Esophagus squamous epithelium (tissue), 5 donors: ENCODE measurements around the gene UBE2I. TPM values are rescaled to one million over a fixed set of nuclear protein-coding genes. Genes with fewer than 3 reads are reported as not detected.
A peak's percentile ranks its signal among the peaks of the same experiment; 100 is the strongest.

ENCODE experiments used
- DNase-seq: peaks from one replicate; lab custom pipeline; 2025; lab: John Stamatoyannopoulos, UW
- H3K27ac ChIP-seq, 4 donors: fragments of 200-600 bp; sonication (generic); one replicate each; pipeline ENCODE4 v1.5.1; 2016 to 2019; ENCODE audit warnings: mild to moderate bottlenecking in 1 of 4
- H3K27me3 ChIP-seq, 4 donors: fragments of 200-600 bp; sonication (generic); 1 replicate in 3 of 4; 2 replicates in 1 of 4; pipeline versions ENCODE4 v1.5.1 to v1.6.0; 2017 to 2021; ENCODE audit warnings: antibody characterized with exemption in 1 of 4
- H3K36me3 ChIP-seq, 3 donors: fragments of 200-600 bp; sonication (generic); one replicate each; pipeline ENCODE4 v1.5.1; 2016 to 2019
- H3K4me1 ChIP-seq, 3 donors: fragments of 200-600 bp; sonication (generic); one replicate each; pipeline ENCODE4 v1.5.1; 2017 to 2019
- H3K4me3 ChIP-seq, 4 donors: fragments of 200-600 bp; sonication (generic); 1 replicate in 3 of 4; 2 replicates in 1 of 4; pipeline ENCODE4 v1.5.1; 2016 to 2019; ENCODE audit warnings: mild to moderate bottlenecking in 2 of 4, moderate library complexity in 1 of 4
- H3K9me3 ChIP-seq, 3 donors: fragments of 200-600 bp; sonication (generic); one replicate each; pipeline ENCODE4 v1.5.1; 2016 to 2019
- POLR2A ChIP-seq, 4 donors: fragments of 450-650 bp; IDR thresholded peaks; one replicate each; pipeline ENCODE4 v1.6.1; 2017; ENCODE audit warnings: antibody characterized with exemption in 4 of 4, mild to moderate bottlenecking in 4 of 4, moderate library complexity in 3 of 4
- WGBS, 2 donors: methylation state at CpG; one replicate each; pipeline ENCODE4 v1.1.5; 2018; 5-methylcytosine and 5-hydroxymethylcytosine counted together
- intact Hi-C: fragments of 100-400 bp; cut with DNase I; formaldehyde crosslinking; loops from one replicate; pipeline ENCODE4 v1.15.0; 2022
- total RNA-seq, 4 donors: library from RNA; depleted of rRNA; stranded (reverse); fragments of >200 nt; gene quantifications; one replicate each; pipeline ENCODE4 v1.1.0, GENCODE V29; 2016
- TF ChIP-seq, protein P1 (sequence below), 6 experiments: fragments of 450-650 bp in 4 of 6; fragments of 200-600 bp in 2 of 6; sonication (generic) in 2 of 6; IDR thresholded peaks; one replicate each; pipeline ENCODE4 v1.5.1; 2016 to 2019; ENCODE audit warnings: antibody characterized with exemption in 6 of 6, mild to moderate bottlenecking in 4 of 6, moderate library complexity in 4 of 6
- donor health status: DM: yes; HTN: yes; CAD: no.

The UBE2I gene
- total RNA-seq, 4 donors from 2014 or later: 31.8 to 88.1 (median 76.3) TPM

DNA sequence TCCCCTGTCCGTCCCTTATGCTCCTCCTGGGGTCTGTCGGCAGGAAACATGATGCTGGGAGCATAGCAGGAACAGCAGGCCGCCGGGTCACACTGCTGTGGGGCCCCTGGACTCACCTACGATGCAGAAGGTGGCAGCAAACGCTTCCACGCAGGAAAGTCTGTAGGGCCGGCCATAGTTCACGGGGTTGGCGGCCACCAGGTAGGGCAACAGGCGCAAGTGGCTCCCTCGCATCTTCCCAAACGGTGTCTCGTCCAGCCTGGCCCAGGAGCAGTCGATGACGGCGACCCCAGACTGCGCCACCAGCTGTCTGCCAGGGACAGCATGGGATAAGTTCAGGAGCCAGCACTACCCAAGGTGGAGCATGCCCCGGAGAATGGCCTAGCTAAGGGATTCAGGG lies 41.3 kb downstream of the UBE2I start:
- peak overlapping the region in 3 of 4 donors; percentile 73 to 83 (median 80) for H3K27ac ChIP-seq
- 89% methylated on average over 1 of the region's 19 CpGs; no CpG with 5 or more reads in 1 of the 2 donors for WGBS, 2 donors
- no peak for DNase-seq

DNA sequence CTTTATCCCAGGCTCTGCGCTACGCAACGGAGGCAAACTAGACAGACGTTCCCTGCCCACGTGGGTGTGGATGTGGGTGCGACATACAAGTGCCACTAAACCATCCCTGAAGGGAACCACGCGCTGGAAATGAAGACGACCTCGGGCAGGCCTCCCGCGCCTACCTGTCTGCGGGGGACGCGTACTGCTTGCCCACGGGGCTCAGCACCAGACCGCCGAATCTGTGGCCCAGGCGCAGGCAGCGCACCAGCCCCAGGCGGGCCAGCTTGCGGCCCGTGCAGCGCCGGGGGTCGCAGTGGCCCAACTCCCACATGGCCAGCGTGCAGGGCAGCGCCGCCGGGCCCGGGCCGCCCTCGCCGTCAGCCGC lies 41.8 kb downstream of the UBE2I start:
- peak overlapping the region; percentile 73 to 83 (median 76) for H3K27ac ChIP-seq
- no peak for TF ChIP-seq POLR2A (IDR thresholded peaks at IDR 0.05)
- TF ChIP-seq, protein P1, sequence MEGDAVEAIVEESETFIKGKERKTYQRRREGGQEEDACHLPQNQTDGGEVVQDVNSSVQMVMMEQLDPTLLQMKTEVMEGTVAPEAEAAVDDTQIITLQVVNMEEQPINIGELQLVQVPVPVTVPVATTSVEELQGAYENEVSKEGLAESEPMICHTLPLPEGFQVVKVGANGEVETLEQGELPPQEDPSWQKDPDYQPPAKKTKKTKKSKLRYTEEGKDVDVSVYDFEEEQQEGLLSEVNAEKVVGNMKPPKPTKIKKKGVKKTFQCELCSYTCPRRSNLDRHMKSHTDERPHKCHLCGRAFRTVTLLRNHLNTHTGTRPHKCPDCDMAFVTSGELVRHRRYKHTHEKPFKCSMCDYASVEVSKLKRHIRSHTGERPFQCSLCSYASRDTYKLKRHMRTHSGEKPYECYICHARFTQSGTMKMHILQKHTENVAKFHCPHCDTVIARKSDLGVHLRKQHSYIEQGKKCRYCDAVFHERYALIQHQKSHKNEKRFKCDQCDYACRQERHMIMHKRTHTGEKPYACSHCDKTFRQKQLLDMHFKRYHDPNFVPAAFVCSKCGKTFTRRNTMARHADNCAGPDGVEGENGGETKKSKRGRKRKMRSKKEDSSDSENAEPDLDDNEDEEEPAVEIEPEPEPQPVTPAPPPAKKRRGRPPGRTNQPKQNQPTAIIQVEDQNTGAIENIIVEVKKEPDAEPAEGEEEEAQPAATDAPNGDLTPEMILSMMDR (IDR thresholded peaks at IDR 0.05): no peak
- H3K4me3 ChIP-seq: peak overlapping the region; percentile 87 to 99 (median 92)
- WGBS, 2 donors: 2% methylated on average over 12 of the region's 35 CpGs; no CpG with 5 or more reads in 1 of the 2 donors
- no peak for DNase-seq
- H3K36me3 ChIP-seq: peaks cover 4 to 30% (median 9%) of the 10 kb centered on the region in 3 donors
- intact Hi-C loops: no loop called here
- H3K27me3 ChIP-seq: no peaks in the 10 kb centered on the region
- no peaks in the 10 kb centered on the region for H3K9me3 ChIP-seq
- H3K4me1 ChIP-seq: peaks cover 22 to 87% (median 27%) of the 10 kb centered on the region in 3 donors

More for the DNA sequence above, 41.3 kb downstream of the UBE2I start:
- intact Hi-C loops: no loop called here
- no peaks in the 10 kb centered on the region for H3K9me3 ChIP-seq
- no peak for TF ChIP-seq POLR2A (IDR thresholded peaks at IDR 0.05)
- TF ChIP-seq, protein P1 (IDR thresholded peaks at IDR 0.05): no peak
- H3K36me3 ChIP-seq: peaks cover 4 to 30% (median 9%) of the 10 kb centered on the region in 3 donors
- H3K4me3 ChIP-seq: peak overlapping the region; percentile 87 to 99 (median 92)
- peaks cover 22 to 83% (median 27%) of the 10 kb centered on the region in 3 donors for H3K4me1 ChIP-seq
- no peaks in the 10 kb centered on the region for H3K27me3 ChIP-seq

DNA sequence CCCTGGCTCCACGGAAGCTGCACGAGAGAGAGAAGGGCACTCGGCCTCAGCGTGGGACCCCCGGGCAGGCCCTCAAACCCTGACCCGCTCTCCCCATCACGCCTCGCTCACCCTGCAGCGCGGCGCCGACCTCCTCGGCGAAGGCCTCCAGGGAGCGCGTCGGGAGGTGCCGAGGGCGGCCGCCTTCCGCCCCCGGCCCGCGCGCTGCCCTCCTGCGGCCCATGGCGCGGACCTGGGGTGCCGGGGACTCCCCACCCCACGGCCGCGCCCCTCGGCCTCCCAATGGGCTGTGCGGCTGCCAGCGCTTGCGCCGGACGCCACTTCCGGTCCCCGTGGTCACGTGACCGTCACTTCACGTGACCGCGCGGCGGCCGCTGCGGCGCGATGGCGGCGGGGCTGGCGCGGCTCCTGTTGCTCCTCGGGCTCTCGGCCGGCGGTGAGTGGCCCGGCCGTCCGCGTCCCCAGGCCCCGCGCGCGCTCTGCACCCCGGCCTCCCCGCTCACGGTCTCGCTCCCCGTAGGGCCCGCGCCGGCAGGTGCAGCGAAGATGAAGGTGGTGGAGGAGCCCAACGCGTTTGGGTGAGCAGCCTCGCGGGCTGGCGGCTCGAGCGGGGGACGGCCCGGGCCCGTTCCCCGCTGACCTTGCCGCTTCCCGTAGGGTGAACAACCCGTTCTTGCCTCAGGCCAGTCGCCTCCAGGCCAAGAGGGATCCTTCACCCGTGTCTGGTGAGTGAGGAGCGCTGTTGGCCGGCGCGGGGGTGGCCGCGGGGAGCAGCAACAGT lies 42.3 kb downstream of the UBE2I start, which contains the start of the genes GNPTG and TSR3:
TSS of gene GNPTG (plus strand) at position 350 of the 781 bp plus-strand sequence. CDS start at position 385, 35 bp downstream.
TSS of gene TSR3 (minus strand) at position 297 of the 781 bp plus-strand sequence. CDS start at position 223, 74 bp downstream.
- TF ChIP-seq, protein P1 (IDR thresholded peaks at IDR 0.05): peak in 2 of 6 experiments; percentile 33 to 45
- peak in 3 of 4 donors; percentile 63 to 83 (median 69) for TF ChIP-seq POLR2A (IDR thresholded peaks at IDR 0.05)
- peak within 1 kb of the TSS; percentile 87 to 99 (median 92) for H3K4me3 ChIP-seq
- H3K27me3 ChIP-seq: no peaks in the 10 kb centered on the region
- peaks cover 22 to 85% (median 27%) of the 10 kb centered on the region in 3 donors for H3K4me1 ChIP-seq
- 0% methylated on average over 3 of the region's 98 CpGs; no CpG with 5 or more reads in 1 of the 2 donors for WGBS, 2 donors
- intact Hi-C loops: no loop called here
- H3K9me3 ChIP-seq: no peaks in the 10 kb centered on the region
- H3K36me3 ChIP-seq: peaks cover 4 to 30% (median 9%) of the 10 kb centered on the region in 3 donors
- peak within 1 kb of the TSS; percentile 73 to 83 (median 76) for H3K27ac ChIP-seq
- DNase-seq: peak; percentile 21

DNA sequence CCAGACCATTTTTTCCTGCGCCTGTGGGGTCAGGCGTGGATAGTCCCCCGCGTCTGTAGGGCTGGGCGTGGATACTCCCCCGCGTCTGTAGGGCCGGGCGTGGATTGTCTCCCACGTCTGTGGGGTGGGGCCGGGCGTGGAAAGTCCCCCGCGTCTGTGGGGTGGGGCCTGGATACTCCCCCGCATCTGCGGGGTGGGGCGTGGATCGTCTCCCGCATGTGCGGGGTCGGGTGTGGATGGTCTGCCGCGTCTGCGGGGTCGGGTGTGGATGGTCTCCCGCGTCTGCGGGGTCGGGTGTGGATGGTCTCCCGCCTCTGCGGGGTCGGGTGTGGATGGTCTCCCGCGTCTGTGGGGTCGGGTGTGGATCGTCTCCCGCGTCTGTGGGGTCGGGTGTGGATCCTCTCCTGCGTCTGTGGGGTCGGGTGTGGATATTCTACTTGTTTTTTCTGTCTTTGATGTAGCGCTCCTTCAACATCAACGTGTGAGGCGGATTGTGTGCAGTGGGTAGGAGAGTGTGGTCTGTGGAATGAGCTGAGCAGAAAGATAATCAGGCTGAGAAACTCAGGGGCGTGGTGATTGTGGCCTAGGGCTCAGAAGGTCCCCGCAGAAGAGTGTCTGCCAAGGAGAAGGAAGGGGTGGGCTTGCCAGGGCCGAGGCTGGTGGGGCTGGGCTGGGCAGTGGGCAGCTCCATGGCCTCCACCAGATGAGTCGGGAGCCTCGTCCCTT lies 45.5 kb downstream of the UBE2I start:
- no peak for DNase-seq
- Histone ChIP-seq H3K27ac (no peak overlapping the region), H3K27me3 (no peaks in the 10 kb centered on the region), H3K4me3 (no peak overlapping the region), H3K36me3 (peaks cover 0 to 20% (median 0%) of the 10 kb centered on the region in 3 donors), H3K4me1 (peaks cover 11 to 75% (median 17%) of the 10 kb centered on the region in 3 donors), H3K9me3 (no peaks in the 10 kb centered on the region)
- TF ChIP-seq, protein P1 (IDR thresholded peaks at IDR 0.05): no peak
- TF ChIP-seq POLR2A (IDR thresholded peaks at IDR 0.05): no peak
- intact Hi-C loops: no loop called here
- 68 to 72% methylated on average over 11 to 23 of the region's 49 CpGs for WGBS, 2 donors
